Spinal cord (tissue), 10 donors: ENCODE results near the gene MAML2. TPM values are rescaled to one million over a fixed set of nuclear protein-coding genes. Genes with fewer than 3 reads are reported as not detected.

Experiments
- DNase-seq, 6 donors: peaks; one replicate each; pipeline versions ENCODE4 v3.0.0 to v3.0.0-alpha.2; 2013 to 2015; ENCODE audit warnings: low spot score in 6 of 6, low read depth in 4 of 6
- H3K27ac ChIP-seq: one replicate; pipeline ENCODE4 v1.5.1; 2013; ENCODE audit warnings: low read depth, low read length, control low read depth
- H3K27me3 ChIP-seq: one replicate; pipeline ENCODE4 v1.6.1; 2013; ENCODE audit warnings: low read length; ENCODE audit not compliant: control insufficient read depth, insufficient read depth
- H3K36me3 ChIP-seq: one replicate; pipeline ENCODE4 v1.6.1; 2013; ENCODE audit warnings: low read length; ENCODE audit not compliant: control insufficient read depth, insufficient read depth
- H3K4me1 ChIP-seq: one replicate; pipeline ENCODE4 v1.6.1; 2013; ENCODE audit warnings: low read length; ENCODE audit not compliant: control insufficient read depth, insufficient read depth
- H3K4me3 ChIP-seq: one replicate; pipeline ENCODE4 v1.5.1; 2013; ENCODE audit warnings: low read depth, low read length, control low read depth
- H3K9me3 ChIP-seq: one replicate; pipeline ENCODE4 v1.6.1; 2013; ENCODE audit warnings: low read length; ENCODE audit not compliant: control insufficient read depth, insufficient read depth
- WGBS: methylation state at CpG from one replicate; pipeline ENCODE4 v1.1.5; 2013; ENCODE audit warnings: missing lambda C conversion rate; ENCODE audit not compliant: insufficient coverage; 5-methylcytosine and 5-hydroxymethylcytosine counted together
- polyA plus RNA-seq, 2 donors: library from polyadenylated mRNA; unstranded; fragments of 120-200 nt; gene quantifications; one replicate each; pipeline ENCODE4 v1.2.1, GENCODE V29; 2013; ENCODE audit not compliant: insufficient read length in 2 of 2
- total RNA-seq, 2 donors: library from RNA; depleted of rRNA in 1 of 2; stranded (reverse); fragments of 120-200 nt in 1 of 2; fragments of >200 nt in 1 of 2; gene quantifications; one replicate each; pipeline versions ENCODE4 v1.2.3 to v1.2.4, GENCODE V29; 2013 to 2014
- donor health status: healthy.

Gene MAML2
- total and polyA plus RNA-seq, 4 donors: 16.7 to 25.5 (median 18.7) TPM

GRCh38 chr11:96045622-96046456, 297.2 kb downstream of the MAML2 start:
- peaks cover 4% of the 10 kb centered on the region for H3K4me1 ChIP-seq
- H3K27me3 ChIP-seq: no peaks in the 10 kb centered on the region
- no peak overlapping the region for H3K4me3 ChIP-seq
- peak in 2 of 6 donors; percentile 83 to 85 for DNase-seq
- H3K36me3 ChIP-seq: no peaks in the 10 kb centered on the region
- WGBS: 9% methylated on average over 6 of the region's 11 CpGs
- no peaks in the 10 kb centered on the region for H3K9me3 ChIP-seq
- H3K27ac ChIP-seq: peak overlapping the region; percentile 44

GRCh38 chr11:96044747-96045146, 298.2 kb downstream of the MAML2 start:
- H3K4me1 ChIP-seq: peaks cover 5% of the 10 kb centered on the region
- no peaks in the 10 kb centered on the region for H3K27me3 ChIP-seq
- no peak overlapping the region for H3K4me3 ChIP-seq
- DNase-seq: no peak
- no peaks in the 10 kb centered on the region for H3K36me3 ChIP-seq
- 100% methylated on average over 1 of the region's 2 CpGs for WGBS
- no peak overlapping the region for H3K27ac ChIP-seq
- H3K9me3 ChIP-seq: no peaks in the 10 kb centered on the region

GRCh38 chr11:96044311-96044710, 298.7 kb downstream of the MAML2 start:
- DNase-seq: no peak
- Histone ChIP-seq H3K4me1 (peaks cover 9% of the 10 kb centered on the region), H3K9me3 (no peaks in the 10 kb centered on the region), H3K4me3 (no peak overlapping the region), H3K27ac (no peak overlapping the region), H3K36me3 (no peaks in the 10 kb centered on the region), H3K27me3 (no peaks in the 10 kb centered on the region)

- H3K27me3 ChIP-seq: no peaks in the 10 kb centered on the region
These were observed 299.7 kb downstream of the MAML2 start for GRCh38 chr11:96043291-96043690.

GRCh38 chr11:96038046-96038445, 304.9 kb downstream of the MAML2 start:
- WGBS: no CpG with 5 or more reads among the region's 5 CpGs
- no peak for DNase-seq
- Histone ChIP-seq H3K4me1 (peaks cover 12% of the 10 kb centered on the region), H3K9me3 (no peaks in the 10 kb centered on the region), H3K36me3 (no peaks in the 10 kb centered on the region), H3K27ac (no peak overlapping the region), H3K27me3 (no peaks in the 10 kb centered on the region), H3K4me3 (no peak overlapping the region)

More at GRCh38 chr11:96043291-96043690, 299.7 kb downstream of the MAML2 start:
- no CpG with 5 or more reads among the region's 1 CpG for WGBS
- no peaks in the 10 kb centered on the region for H3K36me3 ChIP-seq
- H3K4me1 ChIP-seq: peaks cover 9% of the 10 kb centered on the region
- no peaks in the 10 kb centered on the region for H3K9me3 ChIP-seq
- peak in 1 of 6 donors; percentile 28 for DNase-seq
- no peak overlapping the region for H3K27ac ChIP-seq
- no peak overlapping the region for H3K4me3 ChIP-seq

GRCh38 chr11:96037405-96037949, 305.5 kb downstream of the MAML2 start:
- H3K9me3 ChIP-seq: no peaks in the 10 kb centered on the region
- H3K27me3 ChIP-seq: no peaks in the 10 kb centered on the region
- H3K27ac ChIP-seq: peak overlapping the region; percentile 78
- no peak overlapping the region for H3K4me3 ChIP-seq
- 14% methylated on average over 2 of the region's 4 CpGs for WGBS
- no peaks in the 10 kb centered on the region for H3K36me3 ChIP-seq
- peaks cover 12% of the 10 kb centered on the region for H3K4me1 ChIP-seq
- peak in 2 of 6 donors; percentile 46 to 73 for DNase-seq

GRCh38 chr11:96036863-96037262, 306.1 kb downstream of the MAML2 start:
- Histone ChIP-seq H3K27ac (peak overlapping the region; percentile 78), H3K36me3 (no peaks in the 10 kb centered on the region), H3K4me3 (no peak overlapping the region), H3K27me3 (no peaks in the 10 kb centered on the region), H3K4me1 (peaks cover 12% of the 10 kb centered on the region), H3K9me3 (no peaks in the 10 kb centered on the region)
- peak in 1 of 6 donors; percentile 66 for DNase-seq
- 43% methylated on average over 6 of the region's 6 CpGs for WGBS

- H3K27ac ChIP-seq: peak overlapping the region; percentile 42
- no peaks in the 10 kb centered on the region for H3K9me3 ChIP-seq
- no CpG with 5 or more reads among the region's 3 CpGs for WGBS
- peaks cover 12% of the 10 kb centered on the region for H3K4me1 ChIP-seq
- DNase-seq: no peak
- no peaks in the 10 kb centered on the region for H3K36me3 ChIP-seq
- H3K4me3 ChIP-seq: no peak overlapping the region
- no peaks in the 10 kb centered on the region for H3K27me3 ChIP-seq
These were observed 307.3 kb downstream of the MAML2 start for GRCh38 chr11:96035740-96036078.

GRCh38 chr11:96035031-96035739, 307.8 kb downstream of the MAML2 start:
- no peak overlapping the region for H3K4me3 ChIP-seq
- H3K9me3 ChIP-seq: no peaks in the 10 kb centered on the region
- DNase-seq: no peak
- peak overlapping the region; percentile 42 for H3K27ac ChIP-seq
- no peaks in the 10 kb centered on the region for H3K36me3 ChIP-seq
- no peaks in the 10 kb centered on the region for H3K27me3 ChIP-seq
- H3K4me1 ChIP-seq: peaks cover 12% of the 10 kb centered on the region
- WGBS: 70% methylated on average over 1 of the region's 5 CpGs
